ENCODE data around the gene TVP23C.

DNA sequence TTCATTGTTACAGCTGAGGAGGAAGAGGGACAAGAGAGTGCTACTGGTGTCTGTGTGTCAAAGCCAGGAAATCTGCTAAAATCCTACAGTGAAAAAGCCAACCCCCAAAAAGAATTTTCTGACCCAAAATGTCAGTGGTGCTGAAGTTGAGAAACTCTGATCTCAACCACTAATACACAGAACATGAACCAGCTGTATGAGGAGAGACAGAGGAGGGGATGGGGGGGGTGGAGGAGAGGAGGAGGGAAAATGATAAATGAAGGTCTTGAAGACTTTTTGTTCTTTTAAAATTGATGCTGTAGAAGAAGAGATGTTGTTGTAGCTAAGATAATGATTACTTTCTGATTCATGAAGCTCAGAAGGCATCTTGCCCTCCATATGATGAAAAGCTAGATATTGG, 68.5 kb downstream of the TVP23C start:
- TF ChIP-seq, protein P1, sequence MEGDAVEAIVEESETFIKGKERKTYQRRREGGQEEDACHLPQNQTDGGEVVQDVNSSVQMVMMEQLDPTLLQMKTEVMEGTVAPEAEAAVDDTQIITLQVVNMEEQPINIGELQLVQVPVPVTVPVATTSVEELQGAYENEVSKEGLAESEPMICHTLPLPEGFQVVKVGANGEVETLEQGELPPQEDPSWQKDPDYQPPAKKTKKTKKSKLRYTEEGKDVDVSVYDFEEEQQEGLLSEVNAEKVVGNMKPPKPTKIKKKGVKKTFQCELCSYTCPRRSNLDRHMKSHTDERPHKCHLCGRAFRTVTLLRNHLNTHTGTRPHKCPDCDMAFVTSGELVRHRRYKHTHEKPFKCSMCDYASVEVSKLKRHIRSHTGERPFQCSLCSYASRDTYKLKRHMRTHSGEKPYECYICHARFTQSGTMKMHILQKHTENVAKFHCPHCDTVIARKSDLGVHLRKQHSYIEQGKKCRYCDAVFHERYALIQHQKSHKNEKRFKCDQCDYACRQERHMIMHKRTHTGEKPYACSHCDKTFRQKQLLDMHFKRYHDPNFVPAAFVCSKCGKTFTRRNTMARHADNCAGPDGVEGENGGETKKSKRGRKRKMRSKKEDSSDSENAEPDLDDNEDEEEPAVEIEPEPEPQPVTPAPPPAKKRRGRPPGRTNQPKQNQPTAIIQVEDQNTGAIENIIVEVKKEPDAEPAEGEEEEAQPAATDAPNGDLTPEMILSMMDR (IDR thresholded peaks at IDR 0.05): no peak
- no peak for TF ChIP-seq POLR2A (IDR thresholded peaks at IDR 0.05)
